Upper lobe of left lung (tissue), 6 donors: ENCODE measurements around the gene RIC8B. TPM values are rescaled to one million over a fixed set of nuclear protein-coding genes. Genes with fewer than 3 reads are reported as not detected.

Source experiments
- ATAC-seq, 2 donors: fragments of 200-7000 bp; cut with Tn5 transposase; one replicate each; pipeline ENCODE4 v1.9.1; 2022; ENCODE audit warnings: mild to moderate bottlenecking in 2 of 2, moderate library complexity in 2 of 2; ENCODE audit not compliant: low FRiP score in 2 of 2
- DNase-seq, 2 donors: peaks; one replicate each; pipeline ENCODE4 v3.0.0-alpha.2; 2019 to 2020
- H3K27ac ChIP-seq, 4 donors: fragments of 200-600 bp; sonication (generic); one replicate each; pipeline ENCODE4 v1.5.1; 2016 to 2019
- H3K27me3 ChIP-seq, 4 donors: fragments of 200-600 bp; sonication (generic); one replicate each; pipeline ENCODE4 v1.5.1; 2017 to 2019
- H3K36me3 ChIP-seq, 4 donors: fragments of 200-600 bp; sonication (generic); one replicate each; pipeline ENCODE4 v1.5.1; 2016 to 2019
- H3K4me1 ChIP-seq, 4 donors: fragments of 200-600 bp; sonication (generic); one replicate each; pipeline ENCODE4 v1.5.1; 2018 to 2019
- H3K4me3 ChIP-seq, 4 donors: fragments of 200-600 bp; sonication (generic); one replicate each; pipeline ENCODE4 v1.5.1; 2017 to 2019; ENCODE audit warnings: mild to moderate bottlenecking in 2 of 4, moderate library complexity in 1 of 4
- H3K9me3 ChIP-seq, 4 donors: fragments of 200-600 bp; sonication (generic); one replicate each; pipeline ENCODE4 v1.5.1; 2018 to 2019
- CTCF ChIP-seq, 6 experiments: fragments of 450-650 bp in 4 of 6; fragments of 200-600 bp in 2 of 6; sonication (generic) in 2 of 6; IDR thresholded peaks; one replicate each; pipeline ENCODE4 v1.5.1; 2016 to 2019; ENCODE audit warnings: antibody characterized with exemption in 6 of 6
- EP300 ChIP-seq, 4 donors: sonication (generic); formaldehyde crosslinking; IDR thresholded peaks; one replicate each; pipeline ENCODE4 v1.5.1; 2017; ENCODE audit warnings: antibody characterized with exemption in 4 of 4, control low read depth in 2 of 4
- POLR2A ChIP-seq, 4 donors: fragments of 450-650 bp; IDR thresholded peaks; one replicate each; pipeline ENCODE4 v1.5.1; 2016 to 2017; ENCODE audit warnings: antibody characterized with exemption in 4 of 4, mild to moderate bottlenecking in 2 of 4
- POLR2AphosphoS5 ChIP-seq, 2 donors: sonication (generic); formaldehyde crosslinking; IDR thresholded peaks; one replicate each; pipeline ENCODE4 v1.5.1; 2017; ENCODE audit warnings: antibody characterized with exemption in 2 of 2
- WGBS, 2 donors: methylation state at CpG; one replicate each; pipeline ENCODE4 v1.1.5; 2017 to 2018; 5-methylcytosine and 5-hydroxymethylcytosine counted together
- total RNA-seq, 6 donors: library from RNA; depleted of rRNA in 4 of 6; stranded (reverse); fragments of >200 nt in 4 of 6; gene quantifications; one replicate each; pipeline versions ENCODE4 v1.1.0 to v1.2.1, GENCODE V29; 2016 to 2021
- donor health status: DM: no; HTN: no; CAD: no; lungs with moderate emphysema.
- donor health status: DM: no; HTN: yes; CAD: no; lungs with severe emphysema.

RIC8B gene
- total RNA-seq, 6 donors from 2014 or later = 7.8 to 27.2 (median 10.8) TPM

GRCh38 chr12:106893451-106893850, 119.0 kb downstream of the RIC8B start:
- no peak overlapping the region for H3K27ac ChIP-seq
- H3K36me3 ChIP-seq = no peaks in the 10 kb centered on the region
- DNase-seq (no peak), ATAC-seq (no peak)
- TF ChIP-seq EP300 (IDR thresholded peaks at IDR 0.05) = no peak
- TF ChIP-seq POLR2A (IDR thresholded peaks at IDR 0.05) = no peak
- TF ChIP-seq POLR2AphosphoS5 (IDR thresholded peaks at IDR 0.05) = no peak
- TF ChIP-seq CTCF (IDR thresholded peaks at IDR 0.05) = no peak
- no peaks in the 10 kb centered on the region for H3K9me3 ChIP-seq
- no peak overlapping the region for H3K4me3 ChIP-seq
- no peaks in the 10 kb centered on the region for H3K27me3 ChIP-seq
- WGBS, 2 donors = 91 to 96% methylated on average over 8 of the region's 8 CpGs
- H3K4me1 ChIP-seq = peaks cover 0 to 7% (median 0%) of the 10 kb centered on the region in 4 donors

- Histone ChIP-seq H3K36me3 (no peaks in the 10 kb centered on the region), H3K27me3 (no peaks in the 10 kb centered on the region), H3K9me3 (no peaks in the 10 kb centered on the region), H3K27ac (no peak overlapping the region), H3K4me1 (peaks cover 0 to 1% (median 0%) of the 10 kb centered on the region in 4 donors), H3K4me3 (no peak overlapping the region)
- WGBS, 2 donors = 60 to 77% methylated on average over 1 of the region's 1 CpG
- no peak for ATAC-seq
- TF ChIP-seq POLR2A (IDR thresholded peaks at IDR 0.05) (no peak), EP300 (IDR thresholded peaks at IDR 0.05) (no peak), POLR2AphosphoS5 (IDR thresholded peaks at IDR 0.05) (no peak), CTCF (IDR thresholded peaks at IDR 0.05) (no peak)
- DNase-seq = no peak
Observed at GRCh38 chr12:106894774-106895173, 120.3 kb downstream of the RIC8B start.

DNA sequence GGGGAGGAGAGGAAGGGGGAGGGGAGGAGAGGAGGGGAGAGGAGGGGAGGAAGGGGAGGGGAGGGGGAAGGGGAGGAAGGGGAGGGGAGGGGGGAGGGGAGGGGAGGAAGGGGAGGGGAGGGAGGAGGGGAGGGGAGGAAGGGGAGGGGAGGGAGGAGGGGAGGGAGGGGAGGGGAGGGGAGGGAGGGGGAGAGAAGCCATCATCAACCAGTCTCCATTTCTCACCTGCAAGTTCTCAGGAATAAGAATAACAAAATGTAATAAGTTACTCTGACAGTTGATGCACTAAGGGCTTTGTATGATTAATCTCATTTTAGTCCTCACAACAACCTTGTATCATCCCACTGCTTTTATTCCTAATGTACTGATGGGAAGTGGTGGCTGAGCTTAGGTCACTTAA, 122.1 kb downstream of the RIC8B start:
- H3K4me1 ChIP-seq = no peaks in the 10 kb centered on the region
- DNase-seq = no peak
- no peak for ATAC-seq
- H3K27me3 ChIP-seq = no peaks in the 10 kb centered on the region
- H3K4me3 ChIP-seq = no peak overlapping the region
- H3K9me3 ChIP-seq = no peaks in the 10 kb centered on the region
- H3K36me3 ChIP-seq = no peaks in the 10 kb centered on the region
- TF ChIP-seq POLR2AphosphoS5 (IDR thresholded peaks at IDR 0.05) = no peak
- no peak for TF ChIP-seq CTCF (IDR thresholded peaks at IDR 0.05)
- no peak overlapping the region for H3K27ac ChIP-seq

GRCh38 chr12:106897082-106897481, 122.6 kb downstream of the RIC8B start:
- no peak for ATAC-seq
- Histone ChIP-seq H3K27me3 (no peaks in the 10 kb centered on the region), H3K27ac (no peak overlapping the region), H3K4me3 (no peak overlapping the region), H3K4me1 (no peaks in the 10 kb centered on the region), H3K9me3 (no peaks in the 10 kb centered on the region), H3K36me3 (no peaks in the 10 kb centered on the region)
- no peak for DNase-seq
- 81 to 86% methylated on average over 6 of the region's 6 CpGs for WGBS, 2 donors
- TF ChIP-seq POLR2AphosphoS5 (IDR thresholded peaks at IDR 0.05) (no peak), EP300 (IDR thresholded peaks at IDR 0.05) (no peak), POLR2A (IDR thresholded peaks at IDR 0.05) (no peak), CTCF (IDR thresholded peaks at IDR 0.05) (no peak)

DNA sequence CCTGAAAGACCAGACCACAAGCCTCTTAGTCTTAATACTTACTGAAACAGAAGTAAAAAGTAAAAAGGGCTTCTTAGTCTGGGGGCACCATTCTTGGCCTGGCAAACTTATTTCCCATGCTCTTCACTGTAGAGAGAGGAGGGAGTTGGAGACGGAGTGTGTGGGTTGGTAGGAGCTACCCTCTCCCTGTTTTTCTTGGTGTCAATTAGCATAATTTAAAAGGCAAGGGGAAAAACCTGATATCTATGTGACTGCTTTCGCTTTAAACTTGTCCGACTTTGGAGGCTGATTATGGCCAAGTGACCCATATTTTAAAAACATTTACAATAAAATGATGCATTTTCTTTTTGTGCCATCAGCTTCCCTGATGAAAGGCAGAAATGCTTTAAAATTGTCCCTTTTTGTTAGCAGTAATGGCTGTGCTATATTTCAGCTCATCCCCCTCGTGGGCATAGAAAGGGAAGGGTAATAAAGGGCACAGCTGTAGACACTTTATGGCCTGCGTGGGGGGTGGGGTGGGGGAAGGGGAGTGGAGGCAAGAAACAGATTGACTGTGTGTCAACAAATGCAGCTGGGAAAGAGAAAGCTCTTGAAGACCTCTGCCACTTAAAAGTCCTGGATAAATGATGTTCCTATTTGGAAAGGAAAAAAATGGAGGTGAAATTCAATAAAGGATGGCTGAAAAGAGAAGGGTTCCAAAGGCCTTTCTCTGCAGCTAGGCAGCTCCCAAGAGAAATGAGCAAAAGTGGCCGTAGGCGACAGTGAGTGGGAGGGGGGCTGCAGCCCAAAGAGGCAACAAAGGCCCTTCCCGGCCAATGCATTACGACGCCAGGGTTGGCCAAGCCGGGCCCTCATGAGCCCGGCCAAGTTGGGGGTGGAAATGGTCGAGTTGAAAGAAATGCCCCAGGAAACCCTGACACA, 123.8 kb downstream of the RIC8B start:
- Histone ChIP-seq H3K27me3 (no peaks in the 10 kb centered on the region), H3K4me1 (peaks cover 0 to 4% (median 2%) of the 10 kb centered on the region in 4 donors), H3K4me3 (no peak overlapping the region), H3K9me3 (no peaks in the 10 kb centered on the region), H3K36me3 (no peaks in the 10 kb centered on the region), H3K27ac (no peak overlapping the region)
- WGBS, 2 donors = 59 to 62% methylated on average over 13 of the region's 13 CpGs
- TF ChIP-seq EP300 (IDR thresholded peaks at IDR 0.05) (no peak), POLR2A (IDR thresholded peaks at IDR 0.05) (no peak), CTCF (IDR thresholded peaks at IDR 0.05) (no peak), POLR2AphosphoS5 (IDR thresholded peaks at IDR 0.05) (no peak)
- no peak for ATAC-seq
- no peak for DNase-seq
